Caco-2 (cell line): Measurements from ENCODE around the gene PIM1. TPM values are rescaled to one million over a fixed set of nuclear protein-coding genes. Genes with fewer than 3 reads are reported as not detected.
"Not testable (repeated sequence)": the region's sequence is repeated elsewhere in the genome, so short reads cannot be mapped to it uniquely, and the experiment has no call there.

ENCODE experiments used
- BruUV-seq: library from RNA; stranded (reverse); fragments of 400-500 nt; replicated peaks from 2 replicates; lab custom pipeline; 2021; lab: Mats Ljungman, UMichigan
- CTCF ChIA-PET: fragments of 300-600 bp; sonication (Branson Sonifier 250); formaldehyde crosslinking; loops from one replicate; lab custom pipeline; 2022; ENCODE audit warnings: antibody characterized with exemption; lab: Charles Lee
- POLR2A ChIA-PET: fragments of 300-600 bp; sonication (Branson Sonifier 250); formaldehyde crosslinking; loops from one replicate; lab custom pipeline; 2022; ENCODE audit warnings: antibody characterized with exemption; lab: Charles Lee
- DNase-seq, 2 experiments: peaks; one replicate each; pipeline versions ENCODE4 v3.0.0 to v3.0.0-alpha.2; 2020 to 2022
- H3K27me3 ChIP-seq: replicated peaks from 2 replicates; pipeline ENCODE4 v1.6.0; 2011; ENCODE audit warnings: low read length; ENCODE audit not compliant: control insufficient read depth, insufficient read depth
- H3K36me3 ChIP-seq: 2 replicates; pipeline ENCODE4 v1.5.1; 2011; ENCODE audit warnings: low read length; ENCODE audit not compliant: control insufficient read depth, insufficient read depth
- H3K4me1 ChIP-seq: fragments of 250-450 bp; sonication (Bioruptor Pico); 2 replicates; pipeline ENCODE4 v1.5.1; 2020; ENCODE audit warnings: mild to moderate bottlenecking
- H3K4me3 ChIP-seq: 2 replicates; pipeline ENCODE4 v1.5.1; 2011; ENCODE audit warnings: low read depth, mild to moderate bottlenecking, control low read depth, low read length
- H3K9me3 ChIP-seq: fragments of 250-450 bp; sonication (Bioruptor Pico); 2 replicates; pipeline ENCODE4 v1.5.1; 2020; ENCODE audit warnings: mild to moderate bottlenecking, moderate library complexity
- H3K27ac Mint-ChIP-seq: one replicate; pipeline ENCODE4 v1.8.0; 2022; ENCODE audit warnings: mixed read lengths; ENCODE audit not compliant: unreplicated experiment
- H3K27me3 Mint-ChIP-seq: one replicate; pipeline ENCODE4 v1.8.0; 2022; ENCODE audit warnings: mixed read lengths; ENCODE audit not compliant: insufficient read depth, unreplicated experiment
- H3K36me3 Mint-ChIP-seq: one replicate; pipeline ENCODE4 v1.8.0; 2022; ENCODE audit warnings: mild to moderate bottlenecking, mixed read lengths; ENCODE audit not compliant: insufficient read depth, unreplicated experiment
- H3K4me1 Mint-ChIP-seq: one replicate; pipeline ENCODE4 v1.8.0; 2022; ENCODE audit warnings: low read depth, mixed read lengths; ENCODE audit not compliant: unreplicated experiment
- H3K4me3 Mint-ChIP-seq: one replicate; pipeline ENCODE4 v1.8.0; 2022; ENCODE audit warnings: mild to moderate bottlenecking, moderate library complexity, mixed read lengths; ENCODE audit not compliant: unreplicated experiment
- H3K9me3 Mint-ChIP-seq: one replicate; pipeline ENCODE4 v1.8.0; 2022; ENCODE audit warnings: mixed read lengths; ENCODE audit not compliant: unreplicated experiment
- CTCF ChIP-seq, 2 experiments: fragments of 200-600 bp in 1 of 2; IDR thresholded peaks; 1 replicate in 1 of 2; 2 replicates in 1 of 2; pipeline versions ENCODE4 v1.5.1 to v1.8.0; 2011 to 2022; ENCODE audit warnings: antibody characterized with exemption in 1 of 2, control low read depth in 1 of 2, inconsistent platforms in 1 of 2, low read depth in 1 of 2, low read length in 1 of 2, mild to moderate bottlenecking in 1 of 2, moderate library complexity in 1 of 2; ENCODE audit not compliant: insufficient read depth in 1 of 2, severe bottlenecking in 1 of 2, unreplicated experiment in 1 of 2
- intact Hi-C: fragments of 100-400 bp; cut with micrococcal nuclease; formaldehyde crosslinking; loops from one replicate; pipeline ENCODE4 v1.10.0; 2022; ENCODE audit not compliant: unreplicated experiment
- total RNA-seq: library from RNA; stranded (reverse); gene quantifications from 2 replicates; pipeline ENCODE4 v1.2.3, GENCODE V29; 2022

PIM1 gene
- total RNA-seq, 1 experiment from 2014 or later: 48.3 TPM

- no peak overlapping the region for H3K27ac Mint-ChIP-seq
- H3K4me3 Mint-ChIP-seq: no peak overlapping the region
- Histone ChIP-seq H3K27me3 (no peaks in the 10 kb centered on the region), H3K4me3 (no peak overlapping the region), H3K9me3 (no peaks in the 10 kb centered on the region), H3K36me3 (peaks cover 6% of the 10 kb centered on the region), H3K4me1 (no peaks in the 10 kb centered on the region; the same call in 1 of the 2 replicates)
- DNase-seq: no peak
- H3K27me3 Mint-ChIP-seq: no peaks in the 10 kb centered on the region
- no TSS peak for BruUV-seq
- ChIA-PET POLR2A (interaction anchor here (0.6 kb wide), 1 partner anchor 121 kb away, joined by 6 read pairs; no protein-coding TSS in a partner anchor), CTCF (interaction anchor here (2.4 kb wide), 1 partner anchor 126 kb away, joined by 8 read pairs; no protein-coding TSS in a partner anchor)
- peaks cover 39% of the 10 kb centered on the region for H3K36me3 Mint-ChIP-seq
- H3K9me3 Mint-ChIP-seq: no peaks in the 10 kb centered on the region
- intact Hi-C loops: no loop called here
- H3K4me1 Mint-ChIP-seq: peaks cover 6% of the 10 kb centered on the region
- TF ChIP-seq CTCF (IDR thresholded peaks at IDR 0.05; ENCODE audit: insufficient read depth in 1 of 2, low read depth in 1 of 2, low read length in 1 of 2, severe bottlenecking in 1 of 2, unreplicated experiment in 1 of 2): no peak
These were observed 7.4 kb downstream of the PIM1 start for GRCh38 chr6:37177077-37177934.

DNA sequence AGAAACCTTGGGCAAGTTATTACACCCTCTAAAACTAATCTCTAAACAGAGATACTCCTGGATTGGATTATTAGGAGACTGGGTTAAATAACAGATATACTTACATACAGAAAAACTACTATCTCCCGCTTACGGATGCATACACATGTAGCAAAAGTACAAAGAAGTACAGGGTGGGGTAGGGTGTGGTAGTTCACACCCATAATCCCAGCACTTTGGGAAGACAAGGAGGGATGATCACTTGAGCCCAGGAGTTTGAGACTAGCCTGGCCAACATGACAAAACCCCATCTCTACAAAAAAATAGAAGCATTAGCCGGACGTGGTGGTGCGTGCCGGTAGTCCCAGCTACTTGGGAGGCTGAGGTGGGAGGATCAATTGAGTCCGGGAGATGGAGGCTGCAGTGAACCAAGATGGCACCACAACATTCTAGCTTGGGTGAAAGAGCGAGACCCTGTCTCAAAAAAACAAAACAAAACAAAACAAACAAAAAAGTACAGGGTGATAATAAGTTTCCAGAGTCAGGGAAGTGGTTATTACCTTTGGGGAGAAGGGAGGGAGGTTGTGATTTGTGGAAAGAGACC is 8.1 kb downstream of the PIM1 start:
- Mint-ChIP-seq H3K27me3 (no peaks in the 10 kb centered on the region), H3K27ac (no peak overlapping the region), H3K9me3 (no peaks in the 10 kb centered on the region), H3K4me1 (peaks cover 6% of the 10 kb centered on the region), H3K36me3 (peaks cover 32% of the 10 kb centered on the region), H3K4me3 (no peak overlapping the region)
- intact Hi-C loops: no loop called here
- no peaks in the 10 kb centered on the region for H3K9me3 ChIP-seq
- no peak for DNase-seq
- H3K27me3 ChIP-seq: no peaks in the 10 kb centered on the region
- CTCF ChIA-PET: interaction anchor here (2.4 kb wide), 1 partner anchor 127 kb away, joined by 8 read pairs; no protein-coding TSS in a partner anchor
- H3K4me3 ChIP-seq: no peak overlapping the region
- no peaks in the 10 kb centered on the region; the same call in 1 of the 2 replicates for H3K4me1 ChIP-seq
- peaks cover 6% of the 10 kb centered on the region for H3K36me3 ChIP-seq
- no peak for TF ChIP-seq CTCF (IDR thresholded peaks at IDR 0.05; ENCODE audit: insufficient read depth in 1 of 2, low read depth in 1 of 2, low read length in 1 of 2, severe bottlenecking in 1 of 2, unreplicated experiment in 1 of 2)
- BruUV-seq: no TSS peak
- POLR2A ChIA-PET: no interaction called here

DNA sequence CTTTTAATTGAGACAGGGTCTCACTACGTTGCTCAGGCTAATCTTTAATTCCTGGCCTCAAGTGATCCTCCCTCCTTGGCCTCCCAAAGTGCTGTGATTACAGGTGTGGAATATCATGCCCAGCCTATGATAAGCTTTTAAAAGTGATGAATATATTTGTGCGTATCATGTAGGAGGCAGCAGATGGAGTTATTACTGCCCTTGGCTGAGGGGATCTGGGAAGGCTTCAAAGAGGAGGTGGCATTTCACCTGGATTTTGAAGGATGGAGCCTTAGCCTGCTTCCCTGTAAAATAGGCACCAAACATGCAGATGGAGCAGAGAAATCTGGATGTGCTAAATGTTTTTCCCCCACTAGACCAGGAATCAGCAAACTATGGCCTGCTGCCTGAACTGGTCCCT is 10.1 kb downstream of the PIM1 start:
- H3K4me3 ChIP-seq: no peak overlapping the region
- CTCF ChIA-PET: interaction anchor here (0.7 kb wide), 1 partner anchor 30 kb away, joined by 3 read pairs; no protein-coding TSS in a partner anchor
- H3K4me1 Mint-ChIP-seq: no peaks in the 10 kb centered on the region
- POLR2A ChIA-PET: no interaction called here
- peaks cover 11% of the 10 kb centered on the region for H3K36me3 Mint-ChIP-seq
- H3K27me3 ChIP-seq: no peaks in the 10 kb centered on the region
- no peak for TF ChIP-seq CTCF (IDR thresholded peaks at IDR 0.05; ENCODE audit: insufficient read depth in 1 of 2, low read depth in 1 of 2, low read length in 1 of 2, severe bottlenecking in 1 of 2, unreplicated experiment in 1 of 2)
- H3K27me3 Mint-ChIP-seq: no peaks in the 10 kb centered on the region
- intact Hi-C loops: no loop called here
- BruUV-seq: no TSS peak
- H3K4me3 Mint-ChIP-seq: no peak overlapping the region
- H3K9me3 Mint-ChIP-seq: no peaks in the 10 kb centered on the region
- DNase-seq: no peak
- H3K27ac Mint-ChIP-seq: no peak overlapping the region
- no peaks in the 10 kb centered on the region; the same call in 1 of the 2 replicates for H3K4me1 ChIP-seq
- H3K9me3 ChIP-seq: no peaks in the 10 kb centered on the region
- no peaks in the 10 kb centered on the region for H3K36me3 ChIP-seq

GRCh38 chr6:37180610-37181009 is 10.7 kb downstream of the PIM1 start:
- H3K9me3 ChIP-seq, intact Hi-C loops, H3K36me3 Mint-ChIP-seq, H3K4me1 ChIP-seq, H3K4me3 ChIP-seq, H3K27me3 ChIP-seq, H3K36me3 ChIP-seq, BruUV-seq, DNase-seq, H3K27me3 Mint-ChIP-seq, H3K27ac Mint-ChIP-seq, H3K4me1 Mint-ChIP-seq, H3K4me3 Mint-ChIP-seq, H3K9me3 Mint-ChIP-seq: not testable (repeated sequence)
- POLR2A ChIA-PET: interaction anchor here (1.1 kb wide), 1 partner anchor 24 kb away, joined by 5 read pairs; no protein-coding TSS in a partner anchor
- CTCF ChIA-PET: interaction anchor here (0.6 to 0.7 kb wide), 2 partner anchors 30 to 56 kb away, joined by 3 to 5 read pairs; no protein-coding TSS in a partner anchor
